Measurements from ENCODE around the gene TCF21. TPM values are rescaled to one million over a fixed set of nuclear protein-coding genes. Genes with fewer than 3 reads are reported as not detected.
A peak's percentile ranks its signal among the peaks of the same experiment; 100 is the strongest.

The TCF21 gene
- total and polyA plus RNA-seq, 8 donors: 0.08 to 2.3 (median 0.65) TPM

- peaks cover 0 to 45% (median 11%) of the 10 kb centered on the region in 4 donors for H3K27me3 ChIP-seq
- no peaks in the 10 kb centered on the region for H3K36me3 ChIP-seq
- intact Hi-C loops (cut with DNase I): no loop called here
- TF ChIP-seq, protein P1, sequence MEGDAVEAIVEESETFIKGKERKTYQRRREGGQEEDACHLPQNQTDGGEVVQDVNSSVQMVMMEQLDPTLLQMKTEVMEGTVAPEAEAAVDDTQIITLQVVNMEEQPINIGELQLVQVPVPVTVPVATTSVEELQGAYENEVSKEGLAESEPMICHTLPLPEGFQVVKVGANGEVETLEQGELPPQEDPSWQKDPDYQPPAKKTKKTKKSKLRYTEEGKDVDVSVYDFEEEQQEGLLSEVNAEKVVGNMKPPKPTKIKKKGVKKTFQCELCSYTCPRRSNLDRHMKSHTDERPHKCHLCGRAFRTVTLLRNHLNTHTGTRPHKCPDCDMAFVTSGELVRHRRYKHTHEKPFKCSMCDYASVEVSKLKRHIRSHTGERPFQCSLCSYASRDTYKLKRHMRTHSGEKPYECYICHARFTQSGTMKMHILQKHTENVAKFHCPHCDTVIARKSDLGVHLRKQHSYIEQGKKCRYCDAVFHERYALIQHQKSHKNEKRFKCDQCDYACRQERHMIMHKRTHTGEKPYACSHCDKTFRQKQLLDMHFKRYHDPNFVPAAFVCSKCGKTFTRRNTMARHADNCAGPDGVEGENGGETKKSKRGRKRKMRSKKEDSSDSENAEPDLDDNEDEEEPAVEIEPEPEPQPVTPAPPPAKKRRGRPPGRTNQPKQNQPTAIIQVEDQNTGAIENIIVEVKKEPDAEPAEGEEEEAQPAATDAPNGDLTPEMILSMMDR (IDR thresholded peaks at IDR 0.05): no peak
- peaks cover 7 to 9% (median 8%) of the 10 kb centered on the region in 3 donors for H3K4me1 ChIP-seq
- no peaks in the 10 kb centered on the region for H3K9me3 ChIP-seq
- no peak for FAIRE-seq
- no peak for DNase-seq
- H3K4me3 ChIP-seq: no peak overlapping the region
- no peak for ATAC-seq
- H3K27ac ChIP-seq: no peak overlapping the region
- 59 to 75% methylated on average over 1 of the region's 1 CpG for WGBS, 2 donors
These were observed 1.1 kb upstream of the TCF21 start for GRCh38 chr6:133887880-133888230.

DNA sequence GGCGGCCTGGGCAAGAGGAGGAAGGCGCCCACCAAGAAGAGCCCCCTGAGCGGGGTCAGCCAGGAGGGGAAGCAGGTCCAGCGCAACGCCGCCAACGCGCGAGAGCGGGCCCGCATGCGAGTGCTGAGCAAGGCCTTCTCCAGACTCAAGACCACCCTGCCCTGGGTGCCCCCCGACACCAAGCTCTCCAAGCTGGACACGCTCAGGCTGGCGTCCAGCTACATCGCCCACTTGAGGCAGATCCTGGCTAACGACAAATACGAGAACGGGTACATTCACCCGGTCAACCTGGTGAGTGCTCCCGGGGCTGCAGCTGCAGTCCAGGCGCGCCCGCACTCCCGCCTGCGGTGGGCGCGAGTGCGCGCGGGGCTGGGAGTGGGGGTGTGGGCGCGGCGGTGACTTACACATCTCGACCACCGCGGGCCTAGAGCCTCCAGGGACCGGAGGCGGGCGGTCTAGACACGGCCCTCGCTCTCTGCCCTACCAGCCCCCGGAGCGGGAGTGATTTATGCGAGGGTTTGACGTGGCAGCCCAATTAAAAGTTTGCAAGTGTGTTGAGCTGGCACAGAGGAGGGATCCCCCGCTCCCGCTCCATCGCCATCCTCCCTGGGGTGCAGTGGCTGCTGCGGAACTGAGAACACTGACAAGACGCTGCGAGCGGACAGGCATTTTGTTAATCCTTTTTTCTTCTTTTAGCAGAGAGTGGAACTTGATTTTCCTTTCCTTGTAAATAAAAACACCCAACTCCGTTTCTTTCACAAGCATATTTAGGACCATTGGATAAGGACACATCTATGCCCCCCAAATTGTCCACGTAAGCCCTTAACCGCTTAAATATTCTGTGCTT is 867 bp downstream of the TCF21 start:
- ATAC-seq (peak in 2 of 4 donors; percentile 23 to 41), FAIRE-seq (no peak), DNase-seq (peak in 3 of 6 donors; percentile 20 to 70 (median 56))
- Histone ChIP-seq H3K4me1 (peaks cover 7 to 9% (median 8%) of the 10 kb centered on the region in 3 donors), H3K27me3 (peaks cover 0 to 54% (median 15%) of the 10 kb centered on the region in 4 donors), H3K9me3 (no peaks in the 10 kb centered on the region), H3K4me3 (peak overlapping the region in 2 of 4 donors; percentile 7 to 27), H3K27ac (peak overlapping the region in 2 of 4 donors; percentile 10 to 51), H3K36me3 (no peaks in the 10 kb centered on the region)
- 8 to 10% methylated on average over 54 to 56 of the region's 56 CpGs for WGBS, 2 donors
- TF ChIP-seq, protein P1 (IDR thresholded peaks at IDR 0.05): no peak
- intact Hi-C loops (cut with DNase I): no loop called here

DNA sequence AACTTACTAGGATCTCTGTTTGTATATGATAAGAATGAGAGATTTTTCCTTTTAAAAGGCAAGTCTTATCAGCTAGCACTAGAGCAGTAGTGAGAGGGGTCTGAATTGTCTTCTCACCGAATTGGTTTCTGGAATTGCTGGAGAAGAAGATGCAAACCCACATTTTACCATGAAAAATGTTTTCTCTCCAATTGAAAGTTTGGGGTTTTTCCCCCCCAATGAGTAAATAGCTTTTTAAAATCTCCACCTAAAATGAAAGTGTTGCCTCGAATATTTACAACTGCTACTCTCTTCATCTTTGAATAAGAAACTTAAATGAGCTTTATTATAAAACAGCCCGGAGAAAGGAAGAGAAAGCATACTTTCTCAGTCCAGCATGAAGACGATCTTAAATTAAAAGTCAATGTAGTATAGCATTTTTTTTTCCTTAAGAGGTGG is 1.8 kb downstream of the TCF21 start:
- H3K27ac ChIP-seq: no peak overlapping the region
- H3K9me3 ChIP-seq: no peaks in the 10 kb centered on the region
- FAIRE-seq (no peak), ATAC-seq (no peak), DNase-seq (no peak)
- no peaks in the 10 kb centered on the region for H3K36me3 ChIP-seq
- 4 to 7% methylated on average over 4 of the region's 4 CpGs for WGBS, 2 donors
- TF ChIP-seq, protein P1 (IDR thresholded peaks at IDR 0.05): no peak
- H3K27me3 ChIP-seq: peaks cover 0 to 59% (median 15%) of the 10 kb centered on the region in 4 donors
- intact Hi-C loops (cut with DNase I): no loop called here
- peak overlapping the region in 2 of 4 donors; percentile 21 to 37 for H3K4me3 ChIP-seq
- peaks cover 7 to 9% (median 8%) of the 10 kb centered on the region in 3 donors for H3K4me1 ChIP-seq

GRCh38 chr6:133891149-133891926 is 2.4 kb downstream of the TCF21 start:
- intact Hi-C loops (cut with DNase I): no loop called here
- no peak overlapping the region for H3K27ac ChIP-seq
- FAIRE-seq: no peak
- H3K4me3 ChIP-seq: peak overlapping the region in 3 of 4 donors; percentile 5 to 37 (median 21)
- 2 to 3% methylated on average over 42 to 45 of the region's 45 CpGs for WGBS, 2 donors
- no peaks in the 10 kb centered on the region for H3K36me3 ChIP-seq
- H3K27me3 ChIP-seq: peaks cover 0 to 64% (median 15%) of the 10 kb centered on the region in 4 donors
- H3K4me1 ChIP-seq: peaks cover 7 to 9% (median 8%) of the 10 kb centered on the region in 3 donors
- peak in 4 of 6 donors; percentile 17 to 67 (median 40) for DNase-seq
- H3K9me3 ChIP-seq: no peaks in the 10 kb centered on the region
- TF ChIP-seq, protein P1 (IDR thresholded peaks at IDR 0.05): no peak
- peak in 3 of 4 donors; percentile 42 to 63 (median 56) for ATAC-seq

Data from pancreas (tissue), 10 donors.